Kidney tubule cell (primary cell): ENCODE measurements around the gene MPV17L.
"Not testable (repeated sequence)": the region's sequence is repeated elsewhere in the genome, so short reads cannot be mapped to it uniquely, and the experiment has no call there.

ENCODE experiments used
- DNase-seq: peaks from one replicate; pipeline ENCODE4 v3.0.0-alpha.2; 2018; ENCODE audit warnings: low spot score

MPV17L gene

DNA sequence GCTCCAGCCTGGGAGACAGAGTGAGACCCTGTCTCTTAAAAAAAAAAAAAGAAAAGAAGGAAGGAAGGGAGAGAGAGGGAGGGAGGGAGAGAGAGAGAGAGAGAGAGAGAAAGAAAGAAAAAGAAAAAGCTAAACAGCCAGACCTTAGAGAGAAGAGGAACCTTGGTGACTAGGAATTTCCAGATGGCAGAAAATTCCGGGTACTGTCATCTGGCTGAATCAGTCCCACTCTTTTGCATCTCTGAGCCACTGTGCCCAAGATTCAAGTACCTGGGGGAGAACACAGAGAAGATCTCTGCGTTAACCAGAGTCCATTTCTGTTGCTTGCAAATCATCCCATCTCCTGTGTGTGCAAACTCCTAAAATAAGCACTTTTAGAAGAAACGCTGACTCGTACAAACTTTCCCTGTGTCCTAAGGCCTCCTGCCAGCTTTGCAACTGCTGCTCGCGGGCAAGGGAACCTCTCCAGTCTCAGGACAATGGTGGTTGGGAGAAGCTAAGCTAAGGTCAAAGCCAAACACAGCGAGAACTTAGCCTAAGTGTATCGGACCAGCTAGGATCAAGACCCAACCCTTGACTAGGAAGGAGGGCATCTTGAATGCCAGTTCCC is 56.8 kb downstream of the MPV17L start:
- DNase-seq = no peak

DNA sequence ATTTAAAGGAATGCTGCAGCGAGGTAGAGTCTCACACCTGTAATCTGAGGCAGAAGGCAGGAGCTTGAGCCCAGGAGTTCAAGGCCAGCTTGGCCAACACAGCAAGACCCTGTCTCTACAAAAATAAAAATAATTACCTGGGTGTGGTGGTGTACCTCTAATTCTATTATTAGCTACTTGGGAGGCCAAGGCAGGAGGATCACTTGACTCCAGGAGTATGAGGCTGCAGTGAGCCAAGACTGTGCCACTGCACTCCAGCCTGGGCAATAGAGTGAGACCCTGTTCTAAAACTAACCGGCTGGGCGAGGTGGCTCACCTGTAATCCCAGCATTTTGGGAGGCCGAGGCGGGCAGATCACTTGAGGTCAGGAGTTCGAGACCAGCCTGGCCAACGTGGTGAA is 57.7 kb downstream of the MPV17L start:
- DNase-seq = not testable (repeated sequence)

DNA sequence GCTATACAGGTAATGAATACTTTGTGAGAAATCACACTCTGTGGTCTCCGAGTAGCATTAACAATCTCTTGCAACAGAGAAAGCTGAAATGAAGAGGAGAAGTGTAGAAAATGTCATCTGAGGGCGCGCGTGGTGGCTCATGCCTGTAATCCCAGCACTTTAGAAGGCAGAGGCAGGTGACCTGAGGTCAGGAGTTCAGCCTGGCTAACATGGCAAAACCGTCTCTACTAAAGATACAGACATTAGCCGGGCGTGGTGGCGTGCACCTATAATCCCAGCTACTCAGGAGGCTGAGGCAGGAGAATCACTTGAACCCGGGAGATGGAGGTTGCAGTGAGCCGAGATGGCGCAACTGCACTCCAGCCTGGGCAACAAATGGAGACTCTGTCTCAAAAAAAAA is 59.4 kb downstream of the MPV17L start:
- not testable (repeated sequence) for DNase-seq

DNA sequence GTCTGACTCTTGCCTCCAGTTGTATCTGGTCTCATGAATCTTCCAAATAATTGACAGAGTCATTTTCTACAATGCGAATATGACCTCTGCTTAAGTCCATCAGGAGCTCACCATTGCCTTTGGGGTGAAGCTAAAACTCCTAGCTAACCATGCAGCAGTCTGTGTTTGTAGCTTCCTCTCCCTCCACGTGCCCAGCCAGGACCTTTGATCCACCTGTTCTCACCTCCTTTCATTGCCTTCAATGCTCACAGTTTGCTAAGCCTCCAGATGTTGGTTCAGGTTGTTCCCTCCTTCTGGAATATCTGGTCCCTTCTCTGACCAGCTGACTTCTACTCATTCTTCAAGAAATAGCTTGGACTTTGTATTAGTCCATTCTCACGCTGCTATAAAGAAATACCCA is 61.8 kb downstream of the MPV17L start:
- no peak for DNase-seq

DNA sequence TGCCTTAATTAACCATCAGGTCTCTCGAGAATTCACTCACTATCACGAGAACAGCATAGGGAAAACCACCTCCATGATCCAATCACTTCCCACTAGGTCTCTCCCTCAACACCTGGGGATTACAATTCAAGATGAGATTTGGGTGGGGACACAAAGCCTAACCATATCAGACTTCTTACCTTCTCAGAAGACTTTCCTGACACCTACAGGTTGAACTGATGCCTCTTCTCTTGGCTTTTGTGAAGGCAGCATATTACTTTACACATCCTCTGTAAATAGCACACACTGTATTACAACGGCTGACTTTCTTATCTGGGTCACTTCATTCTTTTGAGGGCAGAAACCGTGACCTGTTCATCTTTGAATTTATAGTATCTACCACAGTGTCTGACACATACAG is 62.4 kb downstream of the MPV17L start:
- no peak for DNase-seq

DNA sequence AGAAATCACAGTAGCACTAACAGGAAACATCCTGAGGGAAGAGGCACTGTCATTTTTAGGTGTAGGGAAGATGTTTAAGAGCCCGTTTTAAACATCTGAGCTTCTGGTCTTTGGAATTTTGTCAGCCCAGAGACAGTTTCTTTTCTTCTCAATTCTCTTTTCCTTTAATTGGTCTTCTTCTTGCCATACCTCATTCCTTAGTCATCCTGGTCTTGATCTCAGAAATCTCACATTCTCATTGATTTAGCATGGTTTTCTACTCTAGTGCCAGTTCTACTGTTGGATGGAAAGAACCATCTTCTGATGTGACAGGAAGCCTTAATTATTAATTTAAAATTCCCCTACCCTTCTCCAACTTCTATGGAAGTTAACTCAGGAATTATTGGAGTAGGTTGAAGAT is 64.2 kb downstream of the MPV17L start:
- DNase-seq = no peak

DNA sequence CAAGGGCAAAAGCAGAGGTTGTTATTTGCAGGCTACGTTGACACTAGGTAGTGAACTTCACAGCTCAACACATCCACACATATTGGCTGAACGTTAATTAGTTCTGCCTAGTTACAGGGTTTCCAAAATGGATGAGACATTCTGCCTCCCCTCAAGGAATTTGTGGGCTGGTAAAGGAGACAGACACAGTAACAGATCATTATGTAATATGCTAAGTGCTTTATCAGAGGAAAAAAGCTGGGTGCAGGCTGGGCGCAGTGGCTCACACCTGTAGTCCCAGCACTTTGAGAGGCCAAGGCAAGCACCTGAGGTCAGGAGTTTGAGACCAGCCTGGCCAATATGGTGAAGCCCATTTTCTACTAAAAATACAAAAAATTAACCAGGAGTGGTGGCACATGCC is 65.0 kb downstream of the MPV17L start:
- no peak for DNase-seq

DNA sequence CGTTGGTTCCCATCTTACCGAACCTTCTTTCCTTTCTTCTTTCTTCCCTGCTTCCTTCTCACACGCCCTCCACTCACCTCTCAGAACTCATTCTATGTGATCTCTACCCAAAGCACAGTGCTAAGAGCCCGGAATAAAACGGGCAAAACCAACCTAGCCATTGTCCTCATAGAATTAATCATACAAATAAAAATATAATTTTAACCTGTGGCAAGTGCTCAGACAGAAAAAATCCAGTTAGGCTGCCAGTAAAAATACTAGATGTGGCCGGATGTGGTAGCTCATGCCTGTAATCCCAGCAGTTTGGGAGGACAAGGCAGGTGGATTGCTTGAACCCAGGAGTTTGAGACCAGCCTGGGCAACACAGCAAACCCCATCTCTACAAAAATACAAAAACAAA is 65.8 kb downstream of the MPV17L start:
- no peak for DNase-seq
